ENCODE data around the gene THSD4.
"Not testable (repeated sequence)": the region's sequence is repeated elsewhere in the genome, so short reads cannot be mapped to it uniquely, and the experiment has no call there.

Gene THSD4

DNA sequence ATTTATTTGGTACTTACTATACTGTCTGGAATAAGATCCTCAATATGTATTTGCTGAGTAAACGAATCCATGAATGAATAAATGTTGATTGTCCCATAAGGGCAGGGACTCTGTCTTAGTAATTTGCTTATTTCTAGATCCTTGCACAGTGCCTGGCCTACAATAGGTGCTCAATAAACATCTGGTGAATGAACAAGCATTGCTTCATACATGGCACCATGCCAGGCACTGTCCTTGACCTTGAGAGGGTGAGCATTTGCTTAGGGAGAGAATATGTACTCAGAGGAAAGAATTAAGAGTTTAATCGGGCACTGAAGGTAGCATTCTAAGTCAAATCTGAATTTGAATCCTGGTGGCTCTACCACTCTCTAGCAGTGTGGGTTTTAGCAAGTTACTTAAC, 282.1 kb downstream of the THSD4 start:
- DNase-seq = no peak

DNA sequence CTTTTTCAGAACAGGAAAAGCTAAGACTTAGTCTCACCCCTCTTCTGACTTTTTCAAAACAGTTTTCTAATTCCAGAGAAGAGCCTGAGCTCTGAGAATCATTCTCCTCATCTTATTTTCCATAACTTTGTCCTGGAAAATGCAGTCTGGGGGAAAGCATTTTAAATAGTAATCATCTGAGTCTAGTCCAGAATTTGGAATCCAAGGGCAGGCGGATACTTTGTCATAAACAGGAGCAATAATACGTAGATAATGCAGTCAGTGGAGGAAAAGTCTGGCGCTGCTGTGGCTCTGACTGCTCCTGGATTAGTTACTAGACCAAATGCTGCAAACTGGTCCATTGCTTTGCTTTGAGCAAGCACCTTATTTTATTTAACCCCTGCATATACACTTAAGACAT, 285.0 kb downstream of the THSD4 start:
- DNase-seq = no peak

DNA sequence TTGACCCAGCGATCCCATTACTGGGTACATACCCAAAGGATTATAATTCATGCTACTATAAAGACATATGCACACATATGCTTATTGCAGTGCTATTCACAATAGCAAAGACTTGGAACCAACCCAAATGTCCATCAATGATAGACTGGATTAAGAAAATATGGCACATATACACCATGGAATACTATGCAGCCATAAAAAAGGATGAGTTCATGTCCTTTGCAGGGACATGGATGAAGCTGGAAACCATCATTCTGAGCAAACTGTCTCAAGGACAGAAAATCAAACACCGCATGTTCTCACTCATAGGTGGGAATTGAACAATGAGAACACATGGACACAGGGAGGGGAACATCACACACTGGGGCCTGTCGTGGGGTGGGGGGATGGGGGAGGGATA, 286.5 kb downstream of the THSD4 start:
- not testable (repeated sequence) for DNase-seq

DNA sequence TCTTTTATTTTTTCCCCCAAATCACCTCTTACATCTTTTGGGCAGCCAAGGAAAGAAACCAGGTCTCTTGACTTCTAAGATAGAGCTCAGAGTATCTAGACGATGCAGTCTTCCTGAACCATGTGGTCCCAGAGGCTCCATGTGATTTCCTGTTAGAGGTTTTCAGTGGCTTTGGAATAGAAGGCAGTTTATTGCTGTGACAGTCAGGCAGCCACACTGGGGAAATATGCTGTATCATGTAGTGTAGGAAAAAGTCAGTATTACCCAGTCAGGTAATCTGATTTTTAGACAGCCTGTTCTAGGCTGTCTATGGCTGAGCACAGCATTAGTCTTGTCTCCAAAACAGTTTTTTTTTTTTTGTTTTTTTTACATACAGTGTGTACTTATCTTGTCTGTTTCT, 294.3 kb downstream of the THSD4 start:
- no peak for DNase-seq

DNA sequence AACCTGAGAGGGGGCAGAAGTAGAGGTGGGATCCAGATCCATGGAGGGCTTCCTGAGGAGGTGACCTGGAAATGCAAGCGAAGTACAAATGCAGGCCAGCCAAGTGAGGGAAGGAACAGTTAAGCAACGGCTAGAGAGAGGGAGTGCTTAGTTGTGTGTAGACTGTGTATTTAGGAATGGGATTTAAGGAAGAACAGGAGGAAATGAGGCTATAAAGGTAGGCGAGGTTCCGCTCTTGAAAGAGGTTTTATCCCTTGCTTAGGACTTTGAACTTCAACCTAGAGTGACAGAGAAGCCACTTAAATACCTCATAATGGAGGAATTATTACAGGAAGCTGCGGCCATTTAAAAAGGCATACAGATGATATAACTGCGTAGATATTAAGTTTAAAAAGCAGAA, 295.1 kb downstream of the THSD4 start:
- no peak for DNase-seq

DNA sequence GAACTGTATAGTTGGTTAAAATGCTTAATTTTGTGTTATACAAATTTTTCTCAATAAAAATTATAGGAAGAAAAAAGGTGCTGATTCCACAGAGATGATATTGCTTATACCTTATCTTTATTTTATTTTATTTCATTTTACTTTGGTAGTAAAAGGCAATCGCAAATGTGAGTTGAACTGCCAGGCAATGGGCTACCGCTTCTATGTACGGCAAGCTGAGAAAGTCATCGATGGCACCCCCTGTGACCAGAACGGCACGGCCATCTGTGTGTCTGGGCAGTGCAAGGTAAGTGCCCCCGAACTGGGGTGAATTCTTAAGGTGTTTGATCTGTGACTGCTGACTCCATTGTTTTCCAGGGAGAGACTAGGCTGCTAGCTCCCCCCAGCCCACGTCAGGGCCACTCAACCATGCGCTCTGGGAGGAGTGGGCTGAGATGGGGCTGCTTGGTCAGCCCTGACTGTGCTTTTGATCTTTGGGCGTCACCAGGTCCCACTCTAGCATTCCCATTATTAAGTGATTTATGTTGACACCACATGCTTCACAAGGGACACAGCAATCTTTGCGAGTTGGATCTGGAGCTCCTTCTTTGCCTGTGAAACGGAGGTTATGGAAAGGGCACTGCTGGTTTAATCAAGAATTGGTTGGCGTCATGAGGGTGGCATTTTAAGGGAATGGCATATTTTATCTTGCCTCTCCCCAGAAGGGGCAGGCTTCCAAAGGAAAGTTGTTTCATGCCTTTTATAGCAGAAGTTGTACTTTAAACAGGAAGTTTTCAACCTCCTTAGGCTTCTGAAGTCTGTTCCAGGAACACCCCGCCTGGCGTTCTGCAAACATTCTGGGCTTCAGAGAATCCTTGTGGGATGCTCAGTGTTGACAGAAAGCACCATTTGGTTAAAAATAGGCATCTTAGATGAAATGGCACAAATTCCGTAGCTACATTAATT, 296.5 kb downstream of the THSD4 start:
- DNase-seq = no peak

DNA sequence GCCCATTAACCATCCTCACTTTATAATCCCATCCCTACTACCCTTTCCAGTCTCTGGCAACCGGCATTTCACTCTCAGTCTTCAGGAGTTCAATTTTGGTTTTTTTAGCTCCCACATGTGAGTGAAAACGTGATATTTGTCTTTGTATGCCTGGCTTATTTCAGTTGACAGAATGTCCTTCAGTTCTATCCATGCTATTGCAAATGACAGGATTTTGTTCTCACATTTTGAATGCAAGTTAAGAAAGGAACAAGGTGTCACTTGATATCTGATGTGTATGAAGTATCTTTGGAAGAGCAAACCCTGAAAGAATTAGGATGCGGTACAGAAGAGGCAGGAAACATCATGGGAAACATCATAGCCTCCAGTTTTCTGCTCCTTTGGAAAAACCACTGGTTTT, 298.1 kb downstream of the THSD4 start:
- DNase-seq = no peak

DNA sequence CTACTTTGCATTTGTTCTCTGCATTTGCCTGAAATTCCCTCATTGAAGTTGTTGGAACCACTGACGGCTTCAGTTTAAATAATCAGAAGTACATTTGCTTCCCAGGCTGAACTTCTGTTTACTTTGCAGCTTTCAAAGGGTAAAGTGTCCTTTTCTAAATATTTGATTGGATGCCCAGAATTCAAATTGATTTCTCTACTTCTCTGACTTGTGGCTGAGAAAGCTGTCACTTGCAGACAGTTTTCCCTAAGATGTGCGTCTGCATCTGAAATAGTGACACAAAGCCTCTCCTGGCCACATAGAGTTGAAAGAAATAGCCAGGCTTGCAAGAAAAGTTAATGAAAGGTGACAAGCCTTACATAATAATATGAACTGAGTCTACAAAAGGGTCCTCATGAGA, 299.6 kb downstream of the THSD4 start:
- DNase-seq = no peak

DNA sequence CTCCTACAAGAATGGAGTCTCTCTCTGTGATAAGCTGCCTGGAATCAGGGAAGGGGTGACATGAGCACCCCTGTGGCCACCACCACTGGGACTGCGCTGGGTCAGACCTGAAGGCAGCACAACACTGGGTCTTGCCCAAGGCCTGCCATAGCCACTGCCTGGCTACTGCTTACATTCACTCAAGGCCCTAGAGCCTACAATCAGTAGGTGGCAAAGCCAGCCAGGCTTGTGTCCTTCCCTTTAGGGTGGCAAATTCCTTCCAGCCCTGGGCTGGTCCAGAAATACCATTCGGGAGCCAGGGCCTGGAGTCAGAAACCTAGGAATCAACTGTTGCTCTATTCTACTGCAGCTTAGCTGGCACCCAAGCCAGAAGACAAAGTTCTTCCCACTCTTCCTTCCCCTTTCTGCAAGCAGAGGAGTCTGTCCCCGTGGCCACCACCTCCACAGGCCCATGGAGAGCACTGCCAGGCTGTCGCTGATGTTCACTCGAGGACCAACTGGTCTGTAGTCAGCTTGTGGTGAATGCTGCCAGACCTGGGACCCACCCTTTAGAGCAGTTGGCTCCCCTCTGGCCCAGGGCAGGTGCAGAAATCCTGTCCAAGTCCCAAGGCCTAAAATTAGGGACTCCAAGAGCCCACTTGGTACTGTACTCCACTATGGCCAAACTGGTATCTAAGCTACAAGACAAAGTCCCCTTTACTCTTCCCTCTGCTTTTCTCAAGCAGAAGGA, 307.4 kb downstream of the THSD4 start:
- DNase-seq = no peak

DNA sequence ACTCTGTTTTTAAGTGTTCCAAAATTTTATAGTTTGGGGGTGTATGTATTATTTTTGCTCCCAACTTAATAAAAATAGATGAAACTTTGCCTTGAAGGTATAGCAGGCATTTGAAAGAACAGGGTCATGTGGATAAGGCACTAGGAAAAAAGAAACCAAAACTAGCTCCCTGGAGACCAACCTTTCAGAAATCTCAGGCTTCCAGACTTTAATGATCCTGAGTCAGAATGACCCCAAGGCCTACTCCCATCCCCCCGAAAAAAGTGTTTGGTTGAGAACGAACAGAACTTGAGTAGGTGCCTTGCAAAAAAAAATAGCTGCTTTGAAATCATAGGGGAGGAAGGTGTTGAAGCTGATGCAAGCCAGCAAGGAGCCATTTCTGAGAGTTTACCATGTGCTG, 309.5 kb downstream of the THSD4 start:
- no peak for DNase-seq

DNA sequence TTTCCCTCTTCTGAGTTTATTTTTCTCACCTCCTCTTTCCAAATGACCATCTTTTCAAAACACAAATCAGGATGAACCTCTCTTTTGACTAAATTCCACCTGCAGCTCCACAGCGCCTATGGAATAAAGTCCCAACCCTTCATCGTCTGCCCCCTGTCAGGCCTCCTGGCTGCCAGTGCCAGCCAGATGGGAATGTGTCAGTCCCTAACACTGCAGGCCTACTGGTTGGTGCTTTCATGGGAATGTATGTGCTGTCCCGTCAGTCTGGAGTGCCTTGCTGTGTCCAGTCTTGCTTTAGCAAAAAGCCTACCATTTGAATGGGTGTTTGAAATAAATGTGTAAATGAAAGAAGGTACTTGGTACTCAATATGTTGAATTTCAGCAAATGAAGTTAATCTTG, 310.1 kb downstream of the THSD4 start:
- DNase-seq = no peak

DNA sequence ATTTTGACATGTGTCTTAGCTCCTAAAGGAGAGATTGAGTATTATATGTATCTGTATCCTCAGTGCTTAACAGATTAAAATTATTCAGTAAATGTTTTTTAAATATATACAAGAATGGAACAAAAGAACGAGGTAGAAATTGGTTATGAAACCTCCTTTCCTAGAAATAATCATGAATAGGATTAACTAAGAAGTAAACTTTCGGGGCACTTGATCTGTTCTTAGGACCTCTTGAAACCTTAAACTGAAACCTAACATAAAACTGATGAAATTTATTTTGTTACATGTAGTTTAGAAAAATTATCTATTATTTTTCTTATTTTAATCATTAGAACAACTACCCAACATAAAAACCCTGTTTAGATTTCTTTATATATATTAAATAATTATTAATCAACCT, 311.5 kb downstream of the THSD4 start:
- DNase-seq = no peak

DNA sequence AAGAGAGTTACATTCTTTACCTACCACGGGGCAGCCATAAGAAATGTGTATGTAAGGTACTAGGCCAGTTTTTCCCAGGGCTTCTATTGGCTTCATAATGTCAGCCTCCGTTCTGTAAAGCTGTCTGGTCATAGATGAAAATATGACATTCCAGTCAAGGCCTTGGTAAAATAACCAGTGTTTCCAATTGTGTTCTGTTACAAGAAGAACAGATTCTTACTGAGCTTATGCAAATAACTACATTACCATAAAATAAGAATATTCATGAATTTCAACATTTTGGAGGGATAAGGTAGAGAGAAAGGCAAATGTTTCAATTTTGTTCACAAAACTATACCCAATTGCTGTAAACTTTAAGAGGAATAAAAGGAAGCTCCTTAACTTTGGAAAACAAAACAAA, 315.5 kb downstream of the THSD4 start:
- no peak for DNase-seq

DNA sequence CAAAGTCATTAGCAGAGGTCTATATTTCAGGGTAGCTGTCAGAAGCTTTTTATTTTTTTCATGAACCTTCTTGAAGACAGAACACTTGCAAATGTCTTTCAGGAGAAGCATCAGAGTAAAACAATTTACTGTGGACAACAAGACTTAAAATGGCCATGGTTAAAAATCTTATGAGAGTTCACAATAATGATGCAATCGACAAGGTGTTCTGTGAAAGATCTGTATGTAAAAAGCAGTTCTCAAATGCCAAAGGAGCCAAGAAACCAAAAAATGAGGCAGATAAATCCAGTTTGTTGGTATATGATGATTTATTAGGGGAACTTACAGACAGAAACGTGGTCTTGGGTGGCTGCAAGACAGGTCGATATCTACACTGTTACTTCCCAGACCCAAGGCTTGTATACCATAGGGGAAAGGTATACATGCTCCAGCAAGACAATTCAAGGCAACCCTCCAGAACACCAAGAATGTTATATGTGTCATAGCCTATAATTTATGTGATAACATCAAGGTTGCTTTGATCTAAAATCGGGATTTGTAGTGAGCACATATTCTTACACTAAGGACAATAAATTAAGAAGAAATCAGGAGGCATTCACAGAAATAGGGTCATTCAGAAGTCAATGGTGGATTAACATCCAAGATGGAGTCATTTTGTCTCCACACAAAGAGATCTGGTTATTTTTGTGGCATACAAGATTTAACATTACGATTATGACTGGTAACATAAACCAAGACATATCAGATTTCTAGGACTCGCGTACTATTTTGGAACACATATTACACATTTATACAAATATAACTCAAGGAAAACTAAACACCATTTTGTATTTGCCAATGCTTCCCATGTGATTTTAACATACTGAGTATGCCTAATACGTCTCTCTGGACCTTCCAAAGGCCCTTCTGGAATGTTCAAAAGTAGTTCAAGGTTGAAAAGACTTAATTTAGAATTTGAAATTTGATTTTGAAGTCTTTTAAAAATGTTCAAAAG, 316.4 kb downstream of the THSD4 start:
- no peak for DNase-seq

DNA sequence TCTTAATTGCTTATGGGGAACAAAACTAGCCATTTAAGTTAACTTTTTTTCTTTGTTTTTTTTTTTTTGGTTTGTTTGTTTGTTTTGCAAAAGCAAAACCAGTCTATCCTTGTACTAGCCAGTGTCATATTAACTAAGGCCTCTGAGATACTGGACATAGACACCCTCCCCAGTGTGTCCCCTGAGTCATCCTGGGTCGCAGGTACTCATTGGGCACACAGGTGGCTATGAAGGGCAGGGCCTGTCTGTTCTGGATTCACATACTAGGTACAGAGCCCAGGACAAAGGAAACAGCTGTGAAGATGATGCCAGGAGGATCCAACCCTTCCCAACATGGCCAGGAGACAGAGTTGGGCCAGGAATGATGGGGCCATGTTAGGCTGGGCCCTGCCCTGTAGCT, 318.1 kb downstream of the THSD4 start:
- DNase-seq = no peak

DNA sequence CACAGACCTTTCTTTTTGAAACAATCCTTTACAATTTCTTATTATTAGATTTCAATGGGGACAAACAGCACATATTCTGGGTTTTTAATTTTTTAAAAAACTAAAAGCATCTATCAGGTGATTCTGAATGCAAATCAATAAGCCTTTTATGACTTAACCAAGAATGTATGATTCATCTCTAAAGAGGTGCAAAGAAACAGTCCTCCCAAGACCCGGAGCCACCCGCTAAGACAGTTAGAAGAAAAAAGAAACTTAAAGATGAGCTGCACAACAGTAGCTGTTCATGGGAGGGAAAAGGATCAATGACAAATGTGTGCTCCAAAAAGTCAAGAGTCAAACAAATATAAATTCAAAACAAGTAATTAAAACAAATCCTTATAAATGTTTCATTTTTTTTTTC, 319.5 kb downstream of the THSD4 start:
- no peak for DNase-seq

DNA sequence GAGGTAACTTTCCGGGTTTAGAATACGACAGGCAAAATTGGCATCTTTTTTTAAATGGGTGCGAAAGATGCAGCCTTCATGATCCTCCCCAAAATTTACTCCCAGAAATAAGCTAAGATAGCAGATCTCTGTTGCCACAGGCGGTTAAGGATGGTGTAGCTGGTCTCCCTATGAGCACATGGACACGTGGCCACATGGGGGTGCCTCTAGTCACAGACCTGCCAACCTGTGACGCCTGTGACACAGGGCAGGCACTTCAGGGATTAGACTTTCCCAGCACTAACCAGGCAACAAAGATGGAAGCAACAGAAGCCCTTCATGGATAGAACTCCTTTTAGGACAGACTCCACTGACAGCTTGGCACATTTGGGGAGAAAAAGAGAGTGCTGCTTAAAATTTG, 320.3 kb downstream of the THSD4 start:
- DNase-seq = no peak

DNA sequence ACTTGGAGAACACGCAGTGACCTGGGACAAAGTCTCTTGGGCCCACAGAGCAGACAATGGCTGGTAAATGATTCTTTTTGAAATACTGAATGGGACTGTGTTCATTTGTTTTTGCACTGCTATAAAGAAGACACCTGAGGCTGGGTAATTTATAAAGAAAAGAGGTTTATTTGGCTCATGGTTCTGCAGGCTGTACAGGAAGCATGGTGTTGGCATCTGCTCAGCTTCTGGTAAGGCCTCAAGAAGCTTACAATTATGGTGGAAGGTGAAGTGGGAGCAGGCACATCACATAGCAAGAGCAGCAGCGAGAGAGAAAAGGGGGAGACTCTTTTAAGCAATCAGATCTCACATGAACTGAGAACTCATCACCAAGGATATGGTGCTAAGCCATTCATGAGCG, 321.6 kb downstream of the THSD4 start:
- no peak for DNase-seq

DNA sequence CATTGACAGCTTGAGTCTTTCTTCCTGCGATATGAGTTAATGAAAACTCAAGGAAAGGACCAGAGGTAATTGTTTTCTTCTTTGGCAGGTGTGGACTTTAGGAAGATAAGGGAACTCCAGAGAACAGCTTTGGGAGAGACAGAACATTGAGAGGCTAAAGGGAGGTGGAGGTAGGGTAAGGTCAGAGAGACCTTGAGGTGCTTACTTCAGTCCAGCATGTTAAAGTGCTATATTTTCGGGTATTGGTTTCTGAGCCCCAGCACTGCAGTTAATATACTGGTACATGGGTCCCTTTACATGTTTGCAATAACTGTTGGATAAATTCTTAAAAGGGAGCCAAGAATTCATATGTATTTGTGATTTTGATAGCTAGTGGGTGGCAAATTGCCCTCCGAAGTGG, 322.1 kb downstream of the THSD4 start:
- DNase-seq = no peak

DNA sequence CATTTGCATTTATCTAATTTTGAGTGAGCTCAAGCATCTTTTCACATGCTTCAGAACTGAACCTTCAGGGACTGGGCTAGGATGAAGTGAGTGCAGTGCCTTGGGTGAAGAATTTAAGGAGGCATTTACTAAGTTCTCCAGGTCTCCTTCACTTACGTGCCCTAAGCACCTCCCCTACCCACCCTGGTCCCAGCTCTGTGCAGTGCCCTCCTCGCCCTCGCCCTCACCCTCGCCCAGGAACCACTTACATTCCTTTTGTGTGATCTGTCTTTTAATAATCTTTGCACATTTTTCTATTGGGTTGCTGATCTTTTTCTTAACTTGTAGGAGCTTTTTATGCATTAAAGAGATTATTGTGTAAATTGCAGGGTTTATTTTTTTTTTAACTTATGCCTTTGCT, 322.6 kb downstream of the THSD4 start:
- DNase-seq = no peak

DNA sequence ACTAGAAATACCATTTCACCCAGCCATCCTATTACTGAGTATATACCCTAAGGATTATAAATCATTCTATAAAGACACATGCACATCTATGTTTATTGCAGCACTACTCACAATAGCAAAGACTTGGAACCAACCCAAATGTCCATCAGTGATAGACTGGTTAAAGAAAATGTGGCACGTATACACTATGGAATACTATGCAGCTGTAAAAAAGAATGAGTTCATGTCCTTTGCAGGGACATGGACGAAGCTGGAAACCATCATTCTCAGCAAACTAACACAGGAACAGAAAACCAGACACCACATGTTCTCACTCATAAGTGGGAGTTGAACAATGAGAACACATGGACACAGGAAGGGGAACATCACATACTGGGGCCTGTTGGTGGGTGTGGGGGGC, 324.2 kb downstream of the THSD4 start:
- DNase-seq = not testable (repeated sequence)

DNA sequence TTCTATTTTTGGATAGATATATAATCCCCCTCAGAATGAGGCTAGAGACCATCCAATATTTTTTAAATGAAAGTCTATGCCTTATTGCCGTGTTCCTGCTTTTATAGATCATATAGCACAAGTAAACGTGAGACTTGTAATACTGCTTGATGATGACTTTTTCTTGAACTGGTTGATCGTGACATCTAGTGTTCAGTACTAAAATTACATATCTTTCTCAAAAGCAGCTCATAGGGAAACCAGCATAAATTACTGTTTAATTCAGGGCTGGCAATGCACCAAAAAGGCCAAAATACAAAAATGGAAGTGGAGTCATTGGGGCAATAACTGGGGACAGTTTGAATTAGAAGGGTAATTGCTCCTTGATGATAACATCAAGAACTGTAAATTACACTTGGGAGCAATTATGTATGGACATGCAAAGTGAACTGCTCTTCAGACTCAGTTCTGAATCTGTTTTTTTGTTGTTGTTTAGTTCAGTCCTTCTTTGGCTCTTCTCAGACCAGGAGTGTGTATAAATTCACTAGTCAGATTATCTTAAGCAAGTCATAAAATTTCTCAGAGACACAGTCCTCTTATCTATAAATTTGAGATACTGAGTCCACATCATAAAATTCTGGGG, 325.3 kb downstream of the THSD4 start:
- DNase-seq = peak; percentile 38

DNA sequence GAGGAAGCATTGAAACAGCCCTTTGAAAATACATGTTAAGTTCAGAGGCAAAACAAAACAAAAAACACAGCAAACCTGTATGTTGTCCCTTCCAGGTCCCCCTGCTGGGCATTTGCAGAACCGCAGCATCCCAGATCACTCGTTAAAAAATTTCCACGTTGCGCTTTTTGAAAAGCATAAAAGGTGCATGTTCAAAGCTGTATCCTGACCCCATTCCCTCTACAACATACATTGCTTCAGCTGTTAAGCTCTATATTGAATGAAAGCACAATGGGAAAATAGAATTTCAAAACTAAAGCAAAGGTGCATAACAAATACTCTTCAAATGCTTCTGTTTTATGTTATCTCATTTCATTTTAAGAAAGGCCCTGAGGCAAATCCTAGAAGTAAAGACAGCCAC, 328.3 kb downstream of the THSD4 start:
- DNase-seq = no peak
